K562 (cell line): ENCODE data around the gene NR1H3. TPM values are rescaled to one million over a fixed set of nuclear protein-coding genes. Genes with fewer than 3 reads are reported as not detected.

ENCODE experiments used
- ELF1 ChIP-seq: fragments of 200-800 bp; sonication (Bioruptor generic); IDR thresholded peaks from 2 replicates; pipeline ENCODE4 v1.6.1; 2016; ENCODE audit warnings: missing genetic modification characterization, missing compliant biosample characterization
- POLR2AphosphoS2 ChIP-seq: IDR thresholded peaks from 2 replicates; pipeline ENCODE4 v1.6.1; 2012; ENCODE audit warnings: low read length, improper control_type of control experiment
- SMARCE1 ChIP-seq: fragments of 450-650 bp; IDR thresholded peaks from 2 replicates; pipeline ENCODE4 v1.7.1; 2016; ENCODE audit warnings: mild to moderate bottlenecking
- SP2 ChIP-seq: IDR thresholded peaks from 2 replicates; pipeline ENCODE4 v1.6.1; 2011; ENCODE audit warnings: mild to moderate bottlenecking, low read depth, low read length, moderate library complexity; ENCODE audit not compliant: poor library complexity, severe bottlenecking; ENCODE audit errors: extremely low read depth
- TFAM ChIP-seq: fragments of 250-450 bp; sonication (Bioruptor Pico); conservative IDR thresholded peaks from 2 replicates; pipeline ENCODE4 v1.5.0; 2021; ENCODE audit warnings: mild to moderate bottlenecking, moderate library complexity
- ZKSCAN8 ChIP-seq: fragments of 200-800 bp; sonication (Bioruptor generic); IDR thresholded peaks from 2 replicates; pipeline ENCODE4 v1.6.1; 2016; ENCODE audit warnings: missing genetic modification characterization, missing compliant biosample characterization
- ZNF79 ChIP-seq: fragments of 250-450 bp; sonication (Bioruptor Pico); IDR thresholded peaks from 2 replicates; pipeline ENCODE4 v1.4.0; 2020; ENCODE audit warnings: low read depth, mild to moderate bottlenecking, moderate library complexity
- polyA plus RNA-seq, 8 experiments: library from polyadenylated mRNA; depleted of rRNA in 4 of 8; stranded (reverse) in 5 of 8; unstranded in 3 of 8; fragments of >200 nt; fragmentation: Nextera tagmentation in 2 of 8; fragmentation: Illumina TruSeq in 1 of 8; extraction: Ambion mirVana in 2 of 8; extraction: Trizol in 1 of 8; gene quantifications; 2 replicates each; pipeline versions ENCODE4 v1.2.1 to v1.2.3, GENCODE V29; 2011 to 2014; ENCODE audit warnings: inconsistent platforms in 1 of 8, missing spikeins in 1 of 8
- total RNA-seq, 7 experiments: library from RNA; depleted of rRNA in 6 of 7; stranded (reverse); fragments of >200 nt in 6 of 7; fragmentation: Illumina TruSeq in 2 of 7; extraction: Trizol in 2 of 7; gene quantifications; 2 replicates each; pipeline versions ENCODE4 v1.2.1 to v1.2.3, GENCODE V29; 2011 to 2021; ENCODE audit warnings: low replicate concordance in 1 of 7
- TF ChIP-seq, protein P1 (sequence below), 2 experiments: fragments of 250-450 bp in 1 of 2; fragments of 450-650 bp in 1 of 2; sonication (Bioruptor Pico) in 1 of 2; IDR thresholded peaks; 2 replicates each; pipeline versions ENCODE4 v1.6.1 to v1.8.0; 2016 to 2021; ENCODE audit warnings: mild to moderate bottlenecking in 2 of 2, moderate library complexity in 2 of 2, missing compliant biosample characterization in 1 of 2, missing genetic modification characterization in 1 of 2
- TF ChIP-seq, protein P2 (sequence below): sonication (generic); formaldehyde crosslinking; IDR thresholded peaks from 2 replicates; pipeline ENCODE4 v1.8.0; 2022; ENCODE audit warnings: missing genetic modification reagents, mild to moderate bottlenecking, borderline replicate concordance

The NR1H3 gene
- total and polyA plus RNA-seq, 9 of the 15 experiments (the other 6 are each of a cell fraction or from before 2014, with no cell fraction given) = 8.2 to 26.0 (median 11.9) TPM

DNA sequence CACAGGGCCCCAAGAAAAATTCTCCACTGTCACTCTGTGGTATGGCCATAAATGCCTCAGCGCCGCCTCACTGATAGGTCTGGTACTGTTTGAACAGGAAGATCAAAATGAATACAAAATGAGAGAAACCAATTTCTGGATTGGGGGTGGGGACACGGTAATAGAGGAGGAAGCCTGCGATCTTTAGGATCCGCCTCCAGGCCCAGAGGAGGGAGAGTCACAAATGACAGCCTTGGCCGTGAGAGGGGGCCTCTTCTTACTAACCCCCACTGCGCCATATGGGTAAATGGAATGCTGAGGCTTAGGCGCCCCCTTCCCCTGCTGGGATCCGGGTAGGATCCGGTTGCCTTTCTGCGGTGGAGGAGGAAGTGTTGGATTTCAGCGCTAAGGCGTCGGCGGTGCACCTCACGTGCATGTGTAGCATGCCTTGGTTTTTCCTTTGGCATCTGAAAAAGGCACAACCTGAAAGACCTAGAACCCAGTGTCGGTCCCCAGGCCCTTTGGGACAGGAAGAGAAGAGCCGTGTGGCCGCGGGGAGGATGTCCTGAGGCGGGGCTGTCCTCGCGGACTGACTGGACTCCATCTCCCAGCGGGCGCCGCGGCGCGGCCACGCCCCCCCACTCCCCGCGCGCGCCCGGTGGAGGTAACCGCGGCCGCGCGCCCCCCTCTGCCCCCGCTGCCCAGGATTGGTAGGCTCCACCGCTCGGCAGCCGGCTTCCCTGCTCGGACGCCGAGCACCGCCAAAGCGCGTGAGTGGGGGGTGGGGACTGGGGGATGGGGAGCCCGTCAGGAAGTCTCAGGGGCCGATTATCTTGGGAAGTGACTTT, 11.4 kb downstream of the NR1H3 start (continued):
- TF ChIP-seq ZKSCAN8 (CRISPR knock-in tag) (peak; percentile 77; the same call in 1 of the 2 replicates), SMARCE1 (peak; percentile 56; the same call in 1 of the 2 replicates), SP2 (no peak), POLR2AphosphoS2 (no peak), TFAM (CRISPR knock-in tag) (no peak), ZNF79 (CRISPR knock-in tag) (no peak), ELF1 (peak; percentile 91)
- TF ChIP-seq, protein P1, sequence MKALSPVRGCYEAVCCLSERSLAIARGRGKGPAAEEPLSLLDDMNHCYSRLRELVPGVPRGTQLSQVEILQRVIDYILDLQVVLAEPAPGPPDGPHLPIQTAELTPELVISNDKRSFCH (CRISPR knock-in tag; IDR thresholded peaks at IDR 0.05) = no peak
- TF ChIP-seq, protein P1 (tag; IDR thresholded peaks at IDR 0.05) = no peak; the same call in 1 of the 2 replicates
- TF ChIP-seq, protein P2, sequence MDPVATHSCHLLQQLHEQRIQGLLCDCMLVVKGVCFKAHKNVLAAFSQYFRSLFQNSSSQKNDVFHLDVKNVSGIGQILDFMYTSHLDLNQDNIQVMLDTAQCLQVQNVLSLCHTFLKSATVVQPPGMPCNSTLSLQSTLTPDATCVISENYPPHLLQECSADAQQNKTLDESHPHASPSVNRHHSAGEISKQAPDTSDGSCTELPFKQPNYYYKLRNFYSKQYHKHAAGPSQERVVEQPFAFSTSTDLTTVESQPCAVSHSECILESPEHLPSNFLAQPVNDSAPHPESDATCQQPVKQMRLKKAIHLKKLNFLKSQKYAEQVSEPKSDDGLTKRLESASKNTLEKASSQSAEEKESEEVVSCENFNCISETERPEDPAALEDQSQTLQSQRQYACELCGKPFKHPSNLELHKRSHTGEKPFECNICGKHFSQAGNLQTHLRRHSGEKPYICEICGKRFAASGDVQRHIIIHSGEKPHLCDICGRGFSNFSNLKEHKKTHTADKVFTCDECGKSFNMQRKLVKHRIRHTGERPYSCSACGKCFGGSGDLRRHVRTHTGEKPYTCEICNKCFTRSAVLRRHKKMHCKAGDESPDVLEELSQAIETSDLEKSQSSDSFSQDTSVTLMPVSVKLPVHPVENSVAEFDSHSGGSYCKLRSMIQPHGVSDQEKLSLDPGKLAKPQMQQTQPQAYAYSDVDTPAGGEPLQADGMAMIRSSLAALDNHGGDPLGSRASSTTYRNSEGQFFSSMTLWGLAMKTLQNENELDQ (CRISPR knock-in tag) = no peak
